H1 (cell line): Measurements from ENCODE around the gene CCDC171. TPM values are rescaled to one million over a fixed set of nuclear protein-coding genes. Genes with fewer than 3 reads are reported as not detected.

Experiments
- CHD7 ChIP-seq: fragments of 300-600 bp; sonication (generic); IDR thresholded peaks from 2 replicates; pipeline ENCODE4 v1.7.1; 2012; ENCODE audit warnings: low read length, moderate library complexity, mild to moderate bottlenecking, inconsistent platforms; ENCODE audit not compliant: insufficient replicate concordance
- CREB1 ChIP-seq: IDR thresholded peaks from 2 replicates; pipeline ENCODE4 v1.6.1; 2012; ENCODE audit warnings: inconsistent platforms
- USF2 ChIP-seq: IDR thresholded peaks from 2 replicates; pipeline ENCODE4 v1.6.1; 2011; ENCODE audit warnings: low read length, improper control_type of control experiment
- polyA plus RNA-seq, 7 experiments: library from polyadenylated mRNA; depleted of rRNA in 3 of 7; stranded (reverse) in 5 of 7; unstranded in 2 of 7; fragments of >200 nt in 5 of 7; fragments of 200-250 nt in 2 of 7; gene quantifications; 1 replicate in 5 of 7; 2 replicates in 1 of 7; 4 replicates in 1 of 7; pipeline versions ENCODE4 v1.2.1 to v1.2.3, GENCODE V29; 2011 to 2013; ENCODE audit warnings: missing spikeins in 2 of 7, mixed read lengths in 2 of 7
- total RNA-seq: library from RNA; stranded (reverse); fragmentation: NEBNext Ultra II Directional; extraction: Animal tissue kit (Norgen Biotek cat#: 25700); gene quantifications from 2 replicates; pipeline ENCODE4 v1.2.1, GENCODE V29; 2021

The CCDC171 gene
- total and polyA plus RNA-seq, 2 of the 8 experiments (the other 6 are each of a cell fraction or from before 2014, with no cell fraction given), result 0.83 to 2.3 TPM

- TF ChIP-seq CHD7 (no peak), CREB1 (no peak), USF2 (no peak)
These were observed 117.4 kb downstream of the CCDC171 start (continued) for GRCh38 chr9:15670246-15670645.
